Upper lobe of left lung (tissue), 6 donors: Measurements from ENCODE around the gene FAM3D. TPM values are rescaled to one million over a fixed set of nuclear protein-coding genes. Genes with fewer than 3 reads are reported as not detected.

Experiments
- ATAC-seq, 2 donors: fragments of 200-7000 bp; cut with Tn5 transposase; one replicate each; pipeline ENCODE4 v1.9.1; 2022; ENCODE audit warnings: mild to moderate bottlenecking in 2 of 2, moderate library complexity in 2 of 2; ENCODE audit not compliant: low FRiP score in 2 of 2
- DNase-seq, 2 donors: peaks; one replicate each; pipeline ENCODE4 v3.0.0-alpha.2; 2019 to 2020
- H3K27ac ChIP-seq, 4 donors: fragments of 200-600 bp; sonication (generic); one replicate each; pipeline ENCODE4 v1.5.1; 2016 to 2019
- H3K27me3 ChIP-seq, 4 donors: fragments of 200-600 bp; sonication (generic); one replicate each; pipeline ENCODE4 v1.5.1; 2017 to 2019
- H3K36me3 ChIP-seq, 4 donors: fragments of 200-600 bp; sonication (generic); one replicate each; pipeline ENCODE4 v1.5.1; 2016 to 2019
- H3K4me1 ChIP-seq, 4 donors: fragments of 200-600 bp; sonication (generic); one replicate each; pipeline ENCODE4 v1.5.1; 2018 to 2019
- H3K4me3 ChIP-seq, 4 donors: fragments of 200-600 bp; sonication (generic); one replicate each; pipeline ENCODE4 v1.5.1; 2017 to 2019; ENCODE audit warnings: mild to moderate bottlenecking in 2 of 4, moderate library complexity in 1 of 4
- H3K9me3 ChIP-seq, 4 donors: fragments of 200-600 bp; sonication (generic); one replicate each; pipeline ENCODE4 v1.5.1; 2018 to 2019
- EP300 ChIP-seq, 4 donors: sonication (generic); formaldehyde crosslinking; IDR thresholded peaks; one replicate each; pipeline ENCODE4 v1.5.1; 2017; ENCODE audit warnings: antibody characterized with exemption in 4 of 4, control low read depth in 2 of 4
- POLR2A ChIP-seq, 4 donors: fragments of 450-650 bp; IDR thresholded peaks; one replicate each; pipeline ENCODE4 v1.5.1; 2016 to 2017; ENCODE audit warnings: antibody characterized with exemption in 4 of 4, mild to moderate bottlenecking in 2 of 4
- POLR2AphosphoS5 ChIP-seq, 2 donors: sonication (generic); formaldehyde crosslinking; IDR thresholded peaks; one replicate each; pipeline ENCODE4 v1.5.1; 2017; ENCODE audit warnings: antibody characterized with exemption in 2 of 2
- WGBS, 2 donors: methylation state at CpG; one replicate each; pipeline ENCODE4 v1.1.5; 2017 to 2018; 5-methylcytosine and 5-hydroxymethylcytosine counted together
- total RNA-seq, 6 donors: library from RNA; depleted of rRNA in 4 of 6; stranded (reverse); fragments of >200 nt in 4 of 6; gene quantifications; one replicate each; pipeline versions ENCODE4 v1.1.0 to v1.2.1, GENCODE V29; 2016 to 2021
- TF ChIP-seq, protein P1 (sequence below), 6 experiments: fragments of 450-650 bp in 4 of 6; fragments of 200-600 bp in 2 of 6; sonication (generic) in 2 of 6; IDR thresholded peaks; one replicate each; pipeline ENCODE4 v1.5.1; 2016 to 2019; ENCODE audit warnings: antibody characterized with exemption in 6 of 6
- donor health status: DM: no; HTN: no; CAD: no; lungs with moderate emphysema.
- donor health status: DM: no; HTN: yes; CAD: no; lungs with severe emphysema.

Gene FAM3D
- total RNA-seq, 6 donors from 2014 or later: 1.0 to 7.7 (median 1.5) TPM

GRCh38 chr3:58640700-58641372 is 25.7 kb downstream of the FAM3D start:
- TF ChIP-seq POLR2AphosphoS5 (IDR thresholded peaks at IDR 0.05): no peak
- TF ChIP-seq, protein P1, sequence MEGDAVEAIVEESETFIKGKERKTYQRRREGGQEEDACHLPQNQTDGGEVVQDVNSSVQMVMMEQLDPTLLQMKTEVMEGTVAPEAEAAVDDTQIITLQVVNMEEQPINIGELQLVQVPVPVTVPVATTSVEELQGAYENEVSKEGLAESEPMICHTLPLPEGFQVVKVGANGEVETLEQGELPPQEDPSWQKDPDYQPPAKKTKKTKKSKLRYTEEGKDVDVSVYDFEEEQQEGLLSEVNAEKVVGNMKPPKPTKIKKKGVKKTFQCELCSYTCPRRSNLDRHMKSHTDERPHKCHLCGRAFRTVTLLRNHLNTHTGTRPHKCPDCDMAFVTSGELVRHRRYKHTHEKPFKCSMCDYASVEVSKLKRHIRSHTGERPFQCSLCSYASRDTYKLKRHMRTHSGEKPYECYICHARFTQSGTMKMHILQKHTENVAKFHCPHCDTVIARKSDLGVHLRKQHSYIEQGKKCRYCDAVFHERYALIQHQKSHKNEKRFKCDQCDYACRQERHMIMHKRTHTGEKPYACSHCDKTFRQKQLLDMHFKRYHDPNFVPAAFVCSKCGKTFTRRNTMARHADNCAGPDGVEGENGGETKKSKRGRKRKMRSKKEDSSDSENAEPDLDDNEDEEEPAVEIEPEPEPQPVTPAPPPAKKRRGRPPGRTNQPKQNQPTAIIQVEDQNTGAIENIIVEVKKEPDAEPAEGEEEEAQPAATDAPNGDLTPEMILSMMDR (IDR thresholded peaks at IDR 0.05): peak; percentile 83 to 93 (median 86)
- no peak for TF ChIP-seq EP300 (IDR thresholded peaks at IDR 0.05)
- TF ChIP-seq POLR2A (IDR thresholded peaks at IDR 0.05): no peak
- Histone ChIP-seq H3K27ac (no peak overlapping the region), H3K36me3 (no peaks in the 10 kb centered on the region), H3K4me1 (peaks cover 4 to 7% (median 6%) of the 10 kb centered on the region in 4 donors), H3K9me3 (no peaks in the 10 kb centered on the region), H3K27me3 (no peaks in the 10 kb centered on the region), H3K4me3 (no peak overlapping the region)
- ATAC-seq (peak; percentile 82 to 91), DNase-seq (peak; percentile 70 to 71)
- WGBS, 2 donors: 23 to 24% methylated on average over 11 to 24 of the region's 25 CpGs

DNA sequence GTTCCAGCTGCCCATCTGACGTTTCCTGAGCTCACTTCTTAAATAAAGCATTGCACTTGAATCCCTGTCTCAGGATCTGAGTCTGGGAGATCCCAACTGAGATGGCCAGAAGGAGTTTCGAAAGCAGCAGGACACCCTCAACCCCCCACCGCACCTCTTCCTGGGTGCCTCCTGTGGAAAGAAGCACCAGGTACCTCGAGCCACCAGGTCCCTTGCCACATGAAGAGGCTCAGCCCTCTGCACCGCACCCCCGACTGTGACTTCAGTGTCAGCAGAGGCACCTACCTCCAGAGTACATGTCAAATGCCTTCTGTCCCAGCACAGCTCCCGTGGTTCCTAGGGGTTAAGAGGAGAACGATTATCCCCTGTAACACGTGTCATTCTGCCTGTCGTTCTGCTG is 26.7 kb downstream of the FAM3D start:
- H3K9me3 ChIP-seq: no peaks in the 10 kb centered on the region
- ATAC-seq (no peak), DNase-seq (no peak)
- TF ChIP-seq, protein P1 (IDR thresholded peaks at IDR 0.05): no peak
- TF ChIP-seq POLR2AphosphoS5 (IDR thresholded peaks at IDR 0.05) (no peak), POLR2A (IDR thresholded peaks at IDR 0.05) (no peak), EP300 (IDR thresholded peaks at IDR 0.05) (no peak)
- no peak overlapping the region for H3K27ac ChIP-seq
- WGBS, 2 donors: 91 to 93% methylated on average over 10 of the region's 10 CpGs
- no peaks in the 10 kb centered on the region for H3K27me3 ChIP-seq
- peaks cover 4 to 7% (median 6%) of the 10 kb centered on the region in 4 donors for H3K4me1 ChIP-seq
- no peak overlapping the region for H3K4me3 ChIP-seq
- no peaks in the 10 kb centered on the region for H3K36me3 ChIP-seq

DNA sequence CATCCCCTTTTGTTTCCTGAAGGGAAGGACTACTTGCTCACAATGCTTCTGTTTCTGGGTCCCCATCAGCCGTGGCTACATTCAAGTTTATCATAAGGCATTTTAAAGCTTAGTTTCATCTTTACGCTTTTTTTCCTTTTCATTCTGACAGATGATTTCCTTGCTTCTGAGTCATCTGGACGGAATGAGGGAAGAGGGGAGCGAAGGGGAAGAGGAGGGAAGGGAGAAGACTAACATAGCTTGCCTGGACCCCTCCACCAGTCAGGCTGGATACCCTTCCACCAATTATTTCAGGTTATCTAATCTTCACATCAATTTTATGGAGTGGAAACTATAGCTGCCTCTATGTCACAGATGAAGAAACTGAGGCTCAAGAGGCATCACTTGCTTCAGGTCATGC is 27.6 kb downstream of the FAM3D start:
- H3K9me3 ChIP-seq: no peaks in the 10 kb centered on the region
- H3K27ac ChIP-seq: no peak overlapping the region
- 75 to 85% methylated on average over 4 of the region's 4 CpGs for WGBS, 2 donors
- H3K4me3 ChIP-seq: no peak overlapping the region
- ATAC-seq (no peak), DNase-seq (no peak)
- H3K36me3 ChIP-seq: no peaks in the 10 kb centered on the region
- H3K27me3 ChIP-seq: no peaks in the 10 kb centered on the region
- H3K4me1 ChIP-seq: peaks cover 4 to 7% (median 6%) of the 10 kb centered on the region in 4 donors
- TF ChIP-seq POLR2A (IDR thresholded peaks at IDR 0.05): no peak
- no peak for TF ChIP-seq EP300 (IDR thresholded peaks at IDR 0.05)
- TF ChIP-seq, protein P1 (IDR thresholded peaks at IDR 0.05): no peak
- no peak for TF ChIP-seq POLR2AphosphoS5 (IDR thresholded peaks at IDR 0.05)

- no peak for DNase-seq
- H3K4me3 ChIP-seq: no peak overlapping the region
- no peaks in the 10 kb centered on the region for H3K27me3 ChIP-seq
- H3K4me1 ChIP-seq: peaks cover 4 to 7% (median 6%) of the 10 kb centered on the region in 4 donors
- no peaks in the 10 kb centered on the region for H3K9me3 ChIP-seq
- WGBS, 2 donors: 65 to 69% methylated on average over 6 of the region's 6 CpGs
- H3K27ac ChIP-seq: no peak overlapping the region
- ATAC-seq: no peak
- no peaks in the 10 kb centered on the region for H3K36me3 ChIP-seq
- TF ChIP-seq POLR2A (IDR thresholded peaks at IDR 0.05): no peak
- no peak for TF ChIP-seq POLR2AphosphoS5 (IDR thresholded peaks at IDR 0.05)
- no peak for TF ChIP-seq EP300 (IDR thresholded peaks at IDR 0.05)
- TF ChIP-seq, protein P1 (IDR thresholded peaks at IDR 0.05): no peak
Measured at GRCh38 chr3:58638591-58638990, 28.0 kb downstream of the FAM3D start.

DNA sequence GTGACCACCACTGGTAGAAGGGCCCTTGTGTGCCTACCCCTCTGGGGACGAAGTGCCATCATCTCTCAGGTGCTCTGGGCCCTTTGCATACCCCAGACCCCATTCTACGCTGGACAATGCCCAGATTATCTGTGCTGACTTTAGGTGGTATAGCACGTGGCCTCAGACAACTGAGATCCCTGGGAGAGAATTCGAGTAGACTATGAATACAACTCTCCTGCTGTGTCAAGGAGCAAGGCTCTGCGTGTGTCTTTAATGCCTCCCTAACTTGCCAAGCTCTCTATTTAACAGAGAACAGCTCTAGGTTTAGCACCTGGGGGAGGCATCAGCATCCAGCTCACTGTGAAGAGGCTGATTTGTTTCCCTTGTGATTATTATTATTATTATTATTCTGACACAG is 29.1 kb downstream of the FAM3D start:
- Histone ChIP-seq H3K27ac (no peak overlapping the region), H3K9me3 (no peaks in the 10 kb centered on the region), H3K4me1 (peaks cover 4 to 7% (median 6%) of the 10 kb centered on the region in 4 donors), H3K36me3 (no peaks in the 10 kb centered on the region), H3K27me3 (no peaks in the 10 kb centered on the region), H3K4me3 (no peak overlapping the region)
- DNase-seq: no peak
- TF ChIP-seq POLR2AphosphoS5 (IDR thresholded peaks at IDR 0.05): no peak
- TF ChIP-seq POLR2A (IDR thresholded peaks at IDR 0.05): no peak
- TF ChIP-seq, protein P1 (IDR thresholded peaks at IDR 0.05): no peak
- ATAC-seq: no peak
- WGBS, 2 donors: 54 to 61% methylated on average over 4 to 5 of the region's 5 CpGs
